Fibroblast of lung (primary cell): ENCODE data around the gene EZH1. TPM values are rescaled to one million over a fixed set of nuclear protein-coding genes. Genes with fewer than 3 reads are reported as not detected.
"Not testable (repeated sequence)": the region's sequence is repeated elsewhere in the genome, so short reads cannot be mapped to it uniquely, and the experiment has no call there.

Experiments
- DNase-seq, 2 donors: peaks; one replicate each; pipeline versions ENCODE4 v3.0.0 to v3.0.0-alpha.2; 2010; ENCODE audit warnings: low read depth in 2 of 2
- H2AFZ ChIP-seq: 2 replicates; pipeline ENCODE4 v1.5.1; 2012; ENCODE audit warnings: low read length, control low read depth, inconsistent platforms
- H3K27ac ChIP-seq: 2 replicates; pipeline ENCODE4 v1.5.1; 2011; ENCODE audit warnings: low read length, control low read depth; ENCODE audit not compliant: insufficient read depth
- H3K27me3 ChIP-seq: 2 replicates; pipeline ENCODE4 v1.5.1; 2011; ENCODE audit warnings: mild to moderate bottlenecking, low read length; ENCODE audit not compliant: control insufficient read depth, insufficient read depth
- H3K36me3 ChIP-seq: 2 replicates; pipeline ENCODE4 v1.5.1; 2011; ENCODE audit warnings: low read length; ENCODE audit not compliant: control insufficient read depth, insufficient read depth
- H3K4me1 ChIP-seq: 2 replicates; pipeline ENCODE4 v1.5.1; 2011; ENCODE audit warnings: low read length; ENCODE audit not compliant: control insufficient read depth, insufficient read depth; ENCODE audit errors: extremely low read depth
- H3K4me2 ChIP-seq: 2 replicates; pipeline ENCODE4 v1.5.1; 2011; ENCODE audit warnings: low read length, control low read depth; ENCODE audit not compliant: insufficient read depth; ENCODE audit errors: extremely low read depth
- H3K4me3 ChIP-seq, 4 experiments: fragments of 200-600 bp in 1 of 4; sonication (generic) in 1 of 4; replicated peaks in 1 of 4; 2 replicates each; pipeline ENCODE4 v1.5.1; 2011 to 2016; ENCODE audit warnings: low read length in 4 of 4, low read depth in 3 of 4, mild to moderate bottlenecking in 3 of 4, control low read depth in 2 of 4, inconsistent platforms in 1 of 4, mixed read lengths in 1 of 4; ENCODE audit not compliant: insufficient read depth in 1 of 4; ENCODE audit errors: control extremely low read depth in 1 of 4
- H3K79me2 ChIP-seq: 2 replicates; pipeline ENCODE4 v1.5.1; 2012; ENCODE audit warnings: mild to moderate bottlenecking, low read length, inconsistent platforms; ENCODE audit not compliant: control insufficient read depth, insufficient read depth
- H3K9ac ChIP-seq: 2 replicates; pipeline ENCODE4 v1.5.1; 2011; ENCODE audit warnings: mild to moderate bottlenecking, low read length, control low read depth; ENCODE audit not compliant: insufficient read depth
- H3K9me3 ChIP-seq: 2 replicates; pipeline ENCODE4 v1.5.1; 2012; ENCODE audit warnings: low read depth, low read length; ENCODE audit not compliant: control insufficient read depth, insufficient read depth
- H4K20me1 ChIP-seq: 2 replicates; pipeline ENCODE4 v1.5.1; 2011; ENCODE audit warnings: low read length; ENCODE audit not compliant: control insufficient read depth, insufficient read depth; ENCODE audit errors: extremely low read depth
- CTCF ChIP-seq, 2 donors: IDR thresholded peaks in 1 of 2; conservative IDR thresholded peaks in 1 of 2; 1 replicate in 1 of 2; 2 replicates in 1 of 2; pipeline ENCODE4 v1.5.1; 2011 to 2012; ENCODE audit warnings: low read length in 2 of 2, control low read depth in 1 of 2, inconsistent platforms in 1 of 2, low read depth in 1 of 2, mild to moderate bottlenecking in 1 of 2
- EZH2 ChIP-seq: IDR thresholded peaks from 2 replicates; pipeline ENCODE4 v1.5.1; 2012; ENCODE audit warnings: low read length, control low read depth, mild to moderate bottlenecking; ENCODE audit errors: missing control alignments
- polyA plus RNA-seq, 2 donors: library from polyadenylated mRNA; depleted of rRNA in 1 of 2; stranded (reverse) in 1 of 2; unstranded in 1 of 2; fragments of >200 nt; gene quantifications; 2 replicates each; pipeline ENCODE4 v1.2.1, GENCODE V29; 2011 to 2012; ENCODE audit warnings: missing spikeins in 1 of 2
- total RNA-seq: library from RNA; depleted of rRNA; stranded (reverse); fragments of >200 nt; gene quantifications from 2 replicates; pipeline ENCODE4 v1.2.1, GENCODE V29; 2014

The EZH1 gene
- total and polyA plus RNA-seq, 2 donors (not counting 1 experiment from before 2014, with no cell fraction given) = 28.6 to 31.9 TPM

GRCh38 chr17:42768006-42768405, 23.2 kb upstream of the EZH1 start:
- not testable (repeated sequence) for H2AFZ ChIP-seq, H3K27me3 ChIP-seq, H4K20me1 ChIP-seq, H3K9ac ChIP-seq, H3K4me2 ChIP-seq, H3K36me3 ChIP-seq, H3K4me1 ChIP-seq, H3K27ac ChIP-seq, H3K9me3 ChIP-seq, H3K79me2 ChIP-seq, DNase-seq, H3K4me3 ChIP-seq

- Histone ChIP-seq H3K27me3 (no peaks in the 10 kb centered on the region), H3K4me2 (no peak overlapping the region), H2AFZ (no peak overlapping the region), H3K9me3 (no peaks in the 10 kb centered on the region), H4K20me1 (no peaks in the 10 kb centered on the region), H3K27ac (no peak overlapping the region), H3K79me2 (no peaks in the 10 kb centered on the region), H3K9ac (no peak overlapping the region), H3K4me1 (no peaks in the 10 kb centered on the region), H3K36me3 (no peaks in the 10 kb centered on the region), H3K4me3 (no peak overlapping the region)
- TF ChIP-seq EZH2 = no peak
- no peak for DNase-seq
Observed at GRCh38 chr17:42767512-42767911, 22.7 kb upstream of the EZH1 start.

GRCh38 chr17:42766124-42766523, 21.3 kb upstream of the EZH1 start:
- TF ChIP-seq EZH2 = no peak
- no peak for TF ChIP-seq CTCF (conservative IDR thresholded peaks at IDR 0.05 in 1 of 2, IDR thresholded peaks at IDR 0.05 in 1 of 2; ENCODE audit: low read depth in 1 of 2, low read length in 2 of 2)
- Histone ChIP-seq H3K4me3 (no peak overlapping the region), H4K20me1 (no peaks in the 10 kb centered on the region), H3K27me3 (peaks cover 9% of the 10 kb centered on the region), H3K36me3 (no peaks in the 10 kb centered on the region), H3K9me3 (no peaks in the 10 kb centered on the region), H3K79me2 (no peaks in the 10 kb centered on the region), H3K27ac (no peak overlapping the region), H2AFZ (no peak overlapping the region), H3K9ac (no peak overlapping the region), H3K4me1 (no peaks in the 10 kb centered on the region), H3K4me2 (no peak overlapping the region)
- no peak for DNase-seq

- Histone ChIP-seq H3K4me2 (peak overlapping the region; percentile 59), H3K27me3 (peaks cover 32% of the 10 kb centered on the region), H3K9ac (no peak overlapping the region), H4K20me1 (no peaks in the 10 kb centered on the region), H3K79me2 (no peaks in the 10 kb centered on the region), H2AFZ (no peak overlapping the region), H3K4me1 (no peaks in the 10 kb centered on the region), H3K36me3 (no peaks in the 10 kb centered on the region), H3K27ac (no peak overlapping the region), H3K9me3 (no peaks in the 10 kb centered on the region), H3K4me3 (peak overlapping the region in 1 of 4 experiments; percentile 43)
- no peak for DNase-seq
- TF ChIP-seq CTCF (conservative IDR thresholded peaks at IDR 0.05 in 1 of 2, IDR thresholded peaks at IDR 0.05 in 1 of 2; ENCODE audit: low read depth in 1 of 2, low read length in 2 of 2) (no peak), EZH2 (no peak)
Observed at GRCh38 chr17:42761638-42762037, 16.8 kb upstream of the EZH1 start.
